SK-N-SH (cell line): ENCODE results near the gene PM20D2. TPM values are rescaled to one million over a fixed set of nuclear protein-coding genes. Genes with fewer than 3 reads are reported as not detected.

Experiments used
- CTCF ChIA-PET: fragments of 300-600, 350-600 bp; formaldehyde crosslinking; extraction: SDS; loops from one replicate; lab custom pipeline; 2021; lab: Yijun Ruan, JAX
- POLR2A ChIA-PET: fragments of 350-600 bp; sonication (Branson Sonifier 250); formaldehyde crosslinking; extraction: SDS; loops from one replicate; lab custom pipeline; 2020; ENCODE audit warnings: antibody characterized with exemption, inconsistent platforms; lab: Yijun Ruan, JAX
- DNase-seq: peaks from one replicate; pipeline ENCODE4 v3.0.0; 2012
- H2AFZ ChIP-seq: fragments of 200-600 bp; sonication (generic); 2 replicates; pipeline ENCODE4 v1.8.1; 2016; ENCODE audit warnings: antibody characterized with exemption, mild to moderate bottlenecking, low read depth
- H3F3A ChIP-seq: fragments of 200-600 bp; sonication (generic); replicated peaks from 2 replicates; pipeline ENCODE3; 2016; ENCODE audit warnings: antibody characterized with exemption, mild to moderate bottlenecking; ENCODE audit not compliant: insufficient read depth
- H3K27ac ChIP-seq, 2 experiments: fragments of 200-500 bp in 1 of 2; fragments of 200-600 bp in 1 of 2; sonication (Bioruptor generic) in 1 of 2; sonication (generic), shearing (Covaris generic) in 1 of 2; 2 replicates each; pipeline versions ENCODE4 v1.5.1 to v1.6.1; 2014 to 2016; ENCODE audit warnings: low read depth in 2 of 2, inconsistent platforms in 1 of 2, low read length in 1 of 2, mild to moderate bottlenecking in 1 of 2, mixed read lengths in 1 of 2
- H3K27me3 ChIP-seq: fragments of 200-600 bp; sonication (generic), shearing (Covaris generic); 2 replicates; pipeline ENCODE4 v1.6.1; 2016; ENCODE audit warnings: mixed run types; ENCODE audit not compliant: insufficient read depth
- H3K36me3 ChIP-seq, 2 experiments: fragments of 200-500 bp in 1 of 2; fragments of 200-600 bp in 1 of 2; sonication (Bioruptor generic) in 1 of 2; sonication (generic) in 1 of 2; replicated peaks in 1 of 2; 2 replicates each; pipeline versions ENCODE3 to v1.5.1; 2014 to 2016; ENCODE audit warnings: low read length in 1 of 2, mild to moderate bottlenecking in 1 of 2; ENCODE audit not compliant: insufficient read depth in 2 of 2, control insufficient read depth in 1 of 2
- H3K4me1 ChIP-seq, 2 experiments: fragments of 200-500 bp in 1 of 2; fragments of 200-600 bp in 1 of 2; sonication (Bioruptor generic) in 1 of 2; sonication (generic), shearing (Covaris generic) in 1 of 2; 2 replicates each; pipeline versions ENCODE4 v1.5.1 to v1.6.1; 2014 to 2016; ENCODE audit warnings: low read depth in 1 of 2, low read length in 1 of 2, mixed run types in 1 of 2; ENCODE audit not compliant: insufficient read depth in 2 of 2, control insufficient read depth in 1 of 2
- H3K4me2 ChIP-seq: fragments of 200-600 bp; sonication (generic), shearing (Covaris generic); 2 replicates; pipeline ENCODE4 v1.6.1; 2017; ENCODE audit warnings: mixed run types
- H3K4me3 ChIP-seq, 2 experiments: fragments of 200-500 bp in 1 of 2; fragments of 200-600 bp in 1 of 2; sonication (Bioruptor generic) in 1 of 2; sonication (generic), shearing (Covaris generic) in 1 of 2; 2 replicates each; pipeline versions ENCODE4 v1.5.1 to v1.8.1; 2014 to 2016; ENCODE audit warnings: low read depth in 2 of 2, inconsistent platforms in 1 of 2, low read length in 1 of 2, mild to moderate bottlenecking in 1 of 2, mixed read lengths in 1 of 2, moderate library complexity in 1 of 2
- H3K79me2 ChIP-seq: fragments of 200-600 bp; sonication (generic); 2 replicates; pipeline ENCODE4 v1.8.1; 2017; ENCODE audit warnings: mild to moderate bottlenecking; ENCODE audit not compliant: insufficient read depth
- H3K9ac ChIP-seq: fragments of 200-600 bp; sonication (generic); 2 replicates; pipeline ENCODE4 v1.6.1; 2017; ENCODE audit warnings: mixed run types
- H3K9me2 ChIP-seq: fragments of 200-600 bp; sonication (generic); 2 replicates; pipeline ENCODE4 v1.6.1; 2017; ENCODE audit warnings: mixed run types
- H3K9me3 ChIP-seq: fragments of 200-600 bp; sonication (generic); 2 replicates; pipeline ENCODE4 v1.6.1; 2017; ENCODE audit warnings: mixed run types, mild to moderate bottlenecking, moderate library complexity
- H4K20me1 ChIP-seq: fragments of 200-600 bp; sonication (generic); 2 replicates; pipeline ENCODE4 v1.6.1; 2017; ENCODE audit warnings: mild to moderate bottlenecking, mixed run types; ENCODE audit not compliant: insufficient read depth
- EZH2phosphoT487 ChIP-seq: fragments of 200-600 bp; sonication (generic); IDR thresholded peaks from 2 replicates; pipeline ENCODE4 v1.6.1; 2017; ENCODE audit warnings: low read depth, mixed run types, mild to moderate bottlenecking, antibody characterized with exemption, moderate library complexity, borderline replicate concordance
- FOXJ3 ChIP-seq: sonication (generic); formaldehyde crosslinking; IDR thresholded peaks from 2 replicates; pipeline ENCODE4 v1.5.1; 2020; ENCODE audit warnings: mild to moderate bottlenecking, missing genetic modification reagents
- JUND ChIP-seq: IDR thresholded peaks from 2 replicates; pipeline ENCODE4 v1.4.0; 2012
- NFIC ChIP-seq: IDR thresholded peaks from 2 replicates; pipeline ENCODE4 v1.4.0; 2012; ENCODE audit warnings: borderline replicate concordance
- POLR2AphosphoS5 ChIP-seq: IDR thresholded peaks from 2 replicates; pipeline ENCODE4 v1.6.1; 2012; ENCODE audit warnings: low read depth, low read length
- RAD21 ChIP-seq: IDR thresholded peaks from 2 replicates; pipeline ENCODE4 v1.6.1; 2012; ENCODE audit warnings: mild to moderate bottlenecking, low read length
- RCOR1 ChIP-seq: fragments of 150-350 bp; IDR thresholded peaks from 2 replicates; pipeline ENCODE4 v1.6.1; 2017; ENCODE audit warnings: antibody characterized with exemption, low read length
- RFX5 ChIP-seq: IDR thresholded peaks from 2 replicates; pipeline ENCODE4 v1.6.1; 2012; ENCODE audit warnings: mild to moderate bottlenecking, improper control_type of control experiment, low read length
- RXRA ChIP-seq: IDR thresholded peaks from 2 replicates; pipeline ENCODE4 v1.4.0; 2012; ENCODE audit warnings: low read depth, mild to moderate bottlenecking, borderline replicate concordance
- SIN3A ChIP-seq: IDR thresholded peaks from 2 replicates; pipeline ENCODE4 v1.6.1; 2012; ENCODE audit warnings: low read depth, mild to moderate bottlenecking, low read length, moderate library complexity, borderline replicate concordance
- SMC3 ChIP-seq: IDR thresholded peaks from 2 replicates; pipeline ENCODE4 v1.6.1; 2012; ENCODE audit warnings: low read depth, low read length, improper control_type of control experiment
- TAF1 ChIP-seq: IDR thresholded peaks from 2 replicates; pipeline ENCODE4 v1.6.1; 2012; ENCODE audit warnings: low read depth, mild to moderate bottlenecking, low read length, moderate library complexity, borderline replicate concordance
- TCF12 ChIP-seq: IDR thresholded peaks from 2 replicates; pipeline ENCODE4 v1.4.0; 2012
- TEAD4 ChIP-seq: IDR thresholded peaks from 2 replicates; pipeline ENCODE4 v1.4.0; 2012; ENCODE audit warnings: mild to moderate bottlenecking, borderline replicate concordance; ENCODE audit not compliant: insufficient read depth
- YY1 ChIP-seq: IDR thresholded peaks from 2 replicates; pipeline ENCODE4 v1.4.0; 2012; ENCODE audit warnings: low read depth, mild to moderate bottlenecking
- WGBS: methylation state at CpG from one replicate; pipeline ENCODE4 v1.1.6; 2017; ENCODE audit warnings: low lambda C conversion rate; 5-methylcytosine and 5-hydroxymethylcytosine counted together
- polyA plus RNA-seq, 3 experiments: library from polyadenylated mRNA; depleted of rRNA; stranded (reverse); fragments of >200 nt; gene quantifications; 2 replicates each; pipeline ENCODE4 v1.2.3, GENCODE V29; 2012
- TF ChIP-seq, protein P1 (sequence below): IDR thresholded peaks from 2 replicates; pipeline ENCODE4 v1.4.0; 2012; ENCODE audit warnings: low read depth, borderline replicate concordance
- TF ChIP-seq, protein P2 (sequence below): IDR thresholded peaks from 2 replicates; pipeline ENCODE4 v1.4.0; 2012; ENCODE audit warnings: low read depth
- TF ChIP-seq, protein P3 (sequence below): IDR thresholded peaks from 2 replicates; pipeline ENCODE4 v1.4.0; 2012; ENCODE audit warnings: low read depth, borderline replicate concordance
- TF ChIP-seq, protein P4 (sequence below): fragments of 150-350 bp; IDR thresholded peaks from 2 replicates; pipeline ENCODE4 v1.6.1; 2017; ENCODE audit warnings: antibody characterized with exemption, low read length, low read depth, borderline replicate concordance

PM20D2 gene
- polyA plus RNA-seq, 1 of the 3 experiments (the other 2 are of a cell fraction): 6.2 TPM

DNA sequence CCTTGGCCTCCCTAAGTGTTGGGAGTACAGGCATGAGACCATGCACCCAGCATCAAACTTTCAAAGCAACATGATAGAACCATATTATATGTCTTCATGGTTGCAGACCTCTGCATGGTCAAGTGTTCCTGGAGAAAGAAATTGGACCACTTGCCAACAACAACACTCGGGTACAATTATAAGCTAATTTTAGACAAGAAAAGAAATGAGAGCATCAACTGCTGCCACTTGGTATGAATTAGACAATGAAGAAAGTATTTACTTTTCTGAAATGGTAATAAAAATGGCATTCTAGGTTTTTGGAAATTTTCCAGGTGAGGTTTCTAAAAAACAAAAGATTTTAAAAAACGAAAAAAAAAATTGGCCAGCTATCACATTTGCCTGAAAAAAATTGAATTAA is 7.7 kb upstream of the PM20D2 start:
- POLR2A ChIA-PET: no interaction called here
- TF ChIP-seq TAF1: no peak
- TF ChIP-seq EZH2phosphoT487: no peak
- TF ChIP-seq JUND: no peak
- TF ChIP-seq RFX5: no peak
- TF ChIP-seq RCOR1: no peak
- TF ChIP-seq TEAD4: no peak
- TF ChIP-seq, protein P1, sequence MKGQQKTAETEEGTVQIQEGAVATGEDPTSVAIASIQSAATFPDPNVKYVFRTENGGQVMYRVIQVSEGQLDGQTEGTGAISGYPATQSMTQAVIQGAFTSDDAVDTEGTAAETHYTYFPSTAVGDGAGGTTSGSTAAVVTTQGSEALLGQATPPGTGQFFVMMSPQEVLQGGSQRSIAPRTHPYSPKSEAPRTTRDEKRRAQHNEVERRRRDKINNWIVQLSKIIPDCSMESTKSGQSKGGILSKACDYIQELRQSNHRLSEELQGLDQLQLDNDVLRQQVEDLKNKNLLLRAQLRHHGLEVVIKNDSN: no peak
- TF ChIP-seq FOXJ3: no peak
- no peak for TF ChIP-seq RXRA
- TF ChIP-seq, protein P2, sequence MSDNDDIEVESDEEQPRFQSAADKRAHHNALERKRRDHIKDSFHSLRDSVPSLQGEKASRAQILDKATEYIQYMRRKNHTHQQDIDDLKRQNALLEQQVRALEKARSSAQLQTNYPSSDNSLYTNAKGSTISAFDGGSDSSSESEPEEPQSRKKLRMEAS: no peak
- TF ChIP-seq, protein P3, sequence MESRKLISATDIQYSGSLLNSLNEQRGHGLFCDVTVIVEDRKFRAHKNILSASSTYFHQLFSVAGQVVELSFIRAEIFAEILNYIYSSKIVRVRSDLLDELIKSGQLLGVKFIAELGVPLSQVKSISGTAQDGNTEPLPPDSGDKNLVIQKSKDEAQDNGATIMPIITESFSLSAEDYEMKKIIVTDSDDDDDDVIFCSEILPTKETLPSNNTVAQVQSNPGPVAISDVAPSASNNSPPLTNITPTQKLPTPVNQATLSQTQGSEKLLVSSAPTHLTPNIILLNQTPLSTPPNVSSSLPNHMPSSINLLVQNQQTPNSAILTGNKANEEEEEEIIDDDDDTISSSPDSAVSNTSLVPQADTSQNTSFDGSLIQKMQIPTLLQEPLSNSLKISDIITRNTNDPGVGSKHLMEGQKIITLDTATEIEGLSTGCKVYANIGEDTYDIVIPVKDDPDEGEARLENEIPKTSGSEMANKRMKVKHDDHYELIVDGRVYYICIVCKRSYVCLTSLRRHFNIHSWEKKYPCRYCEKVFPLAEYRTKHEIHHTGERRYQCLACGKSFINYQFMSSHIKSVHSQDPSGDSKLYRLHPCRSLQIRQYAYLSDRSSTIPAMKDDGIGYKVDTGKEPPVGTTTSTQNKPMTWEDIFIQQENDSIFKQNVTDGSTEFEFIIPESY: no peak
- TF ChIP-seq SIN3A: no peak
- no peak for TF ChIP-seq RAD21
- no peak for TF ChIP-seq YY1
- no peak for TF ChIP-seq SMC3
- TF ChIP-seq TCF12: no peak
- no peak for TF ChIP-seq POLR2AphosphoS5
- TF ChIP-seq, protein P4, sequence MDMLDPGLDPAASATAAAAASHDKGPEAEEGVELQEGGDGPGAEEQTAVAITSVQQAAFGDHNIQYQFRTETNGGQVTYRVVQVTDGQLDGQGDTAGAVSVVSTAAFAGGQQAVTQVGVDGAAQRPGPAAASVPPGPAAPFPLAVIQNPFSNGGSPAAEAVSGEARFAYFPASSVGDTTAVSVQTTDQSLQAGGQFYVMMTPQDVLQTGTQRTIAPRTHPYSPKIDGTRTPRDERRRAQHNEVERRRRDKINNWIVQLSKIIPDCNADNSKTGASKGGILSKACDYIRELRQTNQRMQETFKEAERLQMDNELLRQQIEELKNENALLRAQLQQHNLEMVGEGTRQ: no peak
- no peak for TF ChIP-seq NFIC
- TF ChIP-seq, all 33 proteins: peak for 0
- WGBS: 75% methylated on average over 2 of the region's 2 CpGs

More for the DNA sequence above, 7.7 kb upstream of the PM20D2 start:
- Histone ChIP-seq H3K36me3 (no peaks in the 10 kb centered on the region), H3K4me3 (no peak overlapping the region), H3K4me2 (no peak overlapping the region), H3K9ac (no peak overlapping the region), H3K4me1 (peaks cover 0 to 8% of the 10 kb centered on the region in 2 experiments; a peak in 2 of 4 replicates), H4K20me1 (no peaks in the 10 kb centered on the region), H3K9me3 (no peaks in the 10 kb centered on the region), H3K27me3 (no peaks in the 10 kb centered on the region), H3K79me2 (no peaks in the 10 kb centered on the region), H2AFZ (no peak overlapping the region), H3K27ac (no peak overlapping the region), H3K9me2 (no peaks in the 10 kb centered on the region), H3F3A (no peaks in the 10 kb centered on the region)
- no peak for DNase-seq
- CTCF ChIA-PET: interaction anchor here (1.2 kb wide), 1 partner anchor 20 kb away, joined by 3 read pairs; the partner anchor contains the start of gene SRSF12
